Measurements from ENCODE around the gene S1PR3. TPM values are rescaled to one million over a fixed set of nuclear protein-coding genes. Genes with fewer than 3 reads are reported as not detected.
A peak's percentile ranks its signal among the peaks of the same experiment; 100 is the strongest.

The S1PR3 gene
- total RNA-seq, 1 experiment from 2014 or later = 23.3 TPM

GRCh38 chr9:89022902-89023301 is 31.6 kb downstream of the S1PR3 start:
- no peaks in the 10 kb centered on the region for H3K9me2 ChIP-seq (ENCODE audit: insufficient read depth)
- H2AFZ ChIP-seq = peak overlapping the region; percentile 52
- peaks cover 42% of the 10 kb centered on the region for H3K4me1 ChIP-seq (replicated peaks; ENCODE audit: insufficient read depth)
- no peak overlapping the region for H3K4me3 ChIP-seq
- BruUV-seq (replicated peaks) = no TSS peak
- peak overlapping the region; percentile 70 for H3K27ac ChIP-seq
- TF ChIP-seq CTCF (conservative IDR thresholded peaks at IDR 0.05) (no peak), EZH2 (IDR thresholded peaks at IDR 0.05; ENCODE audit: low read depth) (no peak)
- peak overlapping the region; percentile 70 for H3K4me2 ChIP-seq
- H3F3A ChIP-seq (ENCODE audit: insufficient read depth, low read depth) = peaks cover 34% of the 10 kb centered on the region
- H3K27me3 ChIP-seq (ENCODE audit: insufficient read depth, low read depth) = no peaks in the 10 kb centered on the region
- intact Hi-C loops (cut with micrococcal nuclease; ENCODE audit: unreplicated experiment) = loop anchor here (1.0 to 5.0 kb wide), 6 partner anchors 115 to 296 kb away; partner anchors contain the start of genes CKS2 and SECISBP2
- H3K36me3 ChIP-seq (ENCODE audit: low read depth) = no peaks in the 10 kb centered on the region
- H3K9me3 ChIP-seq (ENCODE audit: insufficient read depth, low read depth) = no peaks in the 10 kb centered on the region; the same call in 1 of the 2 replicates
- no peaks in the 10 kb centered on the region for H4K20me1 ChIP-seq (ENCODE audit: insufficient read depth)
- H3K79me2 ChIP-seq (ENCODE audit: low read depth) = no peaks in the 10 kb centered on the region
- ChIA-PET CTCF (interaction anchor here (0.6 to 1.0 kb wide), 2 partner anchors 129 to 285 kb away, joined by 4 to 9 read pairs; no protein-coding TSS in a partner anchor), POLR2A (ENCODE audit: unreplicated experiment) (no interaction called here)
- DNase-seq = no peak

GRCh38 chr9:89023740-89024139 is 32.5 kb downstream of the S1PR3 start:
- no peaks in the 10 kb centered on the region for H3K27me3 ChIP-seq (ENCODE audit: insufficient read depth, low read depth)
- ChIA-PET POLR2A (ENCODE audit: unreplicated experiment) (no interaction called here), CTCF (interaction anchor here (0.6 kb wide), 1 partner anchor 284 kb away, joined by 9 read pairs; no protein-coding TSS in a partner anchor)
- H3K36me3 ChIP-seq (ENCODE audit: low read depth) = no peaks in the 10 kb centered on the region
- peaks cover 34% of the 10 kb centered on the region for H3F3A ChIP-seq (ENCODE audit: insufficient read depth, low read depth)
- no peak for DNase-seq
- no peaks in the 10 kb centered on the region for H3K79me2 ChIP-seq (ENCODE audit: low read depth)
- H2AFZ ChIP-seq = peak overlapping the region; percentile 52; the same call in 1 of the 2 replicates
- 0 out of 2 replicates have a peak overlapping the region, but pooled peaks have one; percentile 70 for H3K27ac ChIP-seq
- H3K9me2 ChIP-seq (ENCODE audit: insufficient read depth) = no peaks in the 10 kb centered on the region
- intact Hi-C loops (cut with micrococcal nuclease; ENCODE audit: unreplicated experiment) = loop anchor here (2.0 to 5.0 kb wide), 4 partner anchors 129 to 295 kb away; partner anchors contain the start of genes CKS2 and SECISBP2
- no peaks in the 10 kb centered on the region for H4K20me1 ChIP-seq (ENCODE audit: insufficient read depth)
- TF ChIP-seq CTCF (conservative IDR thresholded peaks at IDR 0.05) = no peak
- no peak for TF ChIP-seq EZH2 (IDR thresholded peaks at IDR 0.05; ENCODE audit: low read depth)
- H3K4me3 ChIP-seq = no peak overlapping the region
- H3K9me3 ChIP-seq (ENCODE audit: insufficient read depth, low read depth) = no peaks in the 10 kb centered on the region; the same call in 1 of the 2 replicates
- BruUV-seq (replicated peaks) = no TSS peak
- H3K4me2 ChIP-seq = peak overlapping the region; percentile 70
- peaks cover 42% of the 10 kb centered on the region for H3K4me1 ChIP-seq (replicated peaks; ENCODE audit: insufficient read depth)

- no peak overlapping the region for H2AFZ ChIP-seq
- intact Hi-C loops (cut with micrococcal nuclease; ENCODE audit: unreplicated experiment) = loop anchor here (5.0 kb wide), 2 partner anchors 128 to 253 kb away; no protein-coding TSS in a partner anchor
- H3K4me3 ChIP-seq = no peak overlapping the region
- H3K79me2 ChIP-seq (ENCODE audit: low read depth) = no peaks in the 10 kb centered on the region
- no peak for TF ChIP-seq CTCF (conservative IDR thresholded peaks at IDR 0.05)
- no peak for TF ChIP-seq EZH2 (IDR thresholded peaks at IDR 0.05; ENCODE audit: low read depth)
- ChIA-PET CTCF (no interaction called here), POLR2A (ENCODE audit: unreplicated experiment) (no interaction called here)
- H3K9me3 ChIP-seq (ENCODE audit: insufficient read depth, low read depth) = peaks cover 5% of the 10 kb centered on the region
- H3K4me1 ChIP-seq (replicated peaks; ENCODE audit: insufficient read depth) = peaks cover 42% of the 10 kb centered on the region
- no peaks in the 10 kb centered on the region for H4K20me1 ChIP-seq (ENCODE audit: insufficient read depth)
- no peak overlapping the region for H3K27ac ChIP-seq
- BruUV-seq (replicated peaks) = no TSS peak
- H3K36me3 ChIP-seq (ENCODE audit: low read depth) = no peaks in the 10 kb centered on the region
- no peaks in the 10 kb centered on the region for H3K9me2 ChIP-seq (ENCODE audit: insufficient read depth)
- no peak for DNase-seq
- H3K4me2 ChIP-seq = no peak overlapping the region
- H3F3A ChIP-seq (ENCODE audit: insufficient read depth, low read depth) = peaks cover 34% of the 10 kb centered on the region
- no peaks in the 10 kb centered on the region for H3K27me3 ChIP-seq (ENCODE audit: insufficient read depth, low read depth)
Measured at GRCh38 chr9:89024727-89025126, 33.5 kb downstream of the S1PR3 start.

Data from PC-9 (cell line).